Brain microvascular endothelial cell (primary cell): Measurements from ENCODE around the gene RUNX3.

Experiments
- DNase-seq: peaks from one replicate; pipeline ENCODE4 v3.0.0-alpha.2; 2020
- H3K27ac ChIP-seq: fragments of 250-450 bp; sonication (Bioruptor Pico); 2 replicates; pipeline ENCODE4 v1.5.1; 2020; ENCODE audit warnings: mild to moderate bottlenecking, moderate library complexity
- H3K27me3 ChIP-seq: fragments of 250-450 bp; sonication (Bioruptor Pico); replicated peaks from 2 replicates; pipeline ENCODE4 v1.5.1; 2020; ENCODE audit warnings: mild to moderate bottlenecking
- H3K36me3 ChIP-seq: fragments of 250-450 bp; sonication (Bioruptor Pico); replicated peaks from 2 replicates; pipeline ENCODE4 v1.5.1; 2020; ENCODE audit warnings: mild to moderate bottlenecking
- H3K4me3 ChIP-seq: 2 replicates; pipeline ENCODE4 v1.5.1; 2011; ENCODE audit warnings: low read depth, mild to moderate bottlenecking, control low read depth, low read length, moderate library complexity
- CTCF ChIP-seq: IDR thresholded peaks from 2 replicates; pipeline ENCODE4 v1.5.1; 2011; ENCODE audit warnings: low read depth, mild to moderate bottlenecking, moderate library complexity, low read length, control low read depth, inconsistent platforms; ENCODE audit errors: missing control alignments
- in situ Hi-C: cut with HindIII; loops from 2 replicates; pipeline ENCODE4 v1.10.0; 2017; ENCODE audit warnings: low sequenced_read_pairs, low pct_ligation_motif_present

Gene RUNX3

GRCh38 chr1:24963943-24964693 lies 34.0 kb upstream of the RUNX3 start:
- in situ Hi-C loops = no loop called here
- TF ChIP-seq CTCF = no peak
- peak overlapping the region; percentile 64 for H3K27ac ChIP-seq
- no peaks in the 10 kb centered on the region for H3K36me3 ChIP-seq
- H3K27me3 ChIP-seq = no peaks in the 10 kb centered on the region
- no peak for DNase-seq
- H3K4me3 ChIP-seq = peak overlapping the region; percentile 17

DNA sequence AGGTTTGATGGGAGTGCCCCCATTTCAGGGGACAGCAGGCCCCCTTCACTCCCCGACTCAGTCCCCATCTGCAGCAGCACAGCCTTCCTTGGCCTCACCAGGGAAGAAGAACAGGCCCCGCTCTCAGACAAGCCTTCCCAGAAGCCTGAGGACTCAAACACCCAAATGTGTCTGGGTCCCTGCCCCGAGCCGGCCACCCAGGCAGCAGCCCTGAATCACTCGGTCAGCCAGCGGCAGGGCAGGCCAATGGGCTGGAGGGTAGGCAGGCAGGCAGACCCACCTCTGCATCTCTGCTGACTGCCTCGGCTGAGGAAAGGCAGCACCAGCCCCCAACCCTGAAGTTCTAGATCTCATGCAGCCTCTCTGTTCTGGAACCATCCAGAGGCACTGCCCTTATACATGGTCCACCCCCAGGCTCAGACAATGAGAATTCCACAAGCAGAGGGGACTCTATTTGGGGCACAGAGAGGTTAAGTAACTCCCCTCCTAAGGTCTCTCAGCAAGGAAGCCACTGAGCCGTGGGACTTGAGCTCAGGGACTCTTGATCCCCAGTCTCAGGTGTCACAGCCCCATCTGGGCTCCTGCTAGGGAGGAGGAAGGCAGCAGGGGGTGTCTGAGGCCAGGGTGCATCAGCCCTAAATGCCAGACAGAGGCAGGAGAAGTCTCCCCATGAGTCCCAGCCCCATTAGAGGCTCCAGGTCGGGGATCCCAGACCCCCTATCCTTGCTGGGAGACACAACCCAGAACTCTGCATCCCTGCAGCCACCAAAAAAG lies 33.2 kb upstream of the RUNX3 start:
- TF ChIP-seq CTCF = no peak
- Histone ChIP-seq H3K36me3 (no peaks in the 10 kb centered on the region), H3K4me3 (no peak overlapping the region), H3K27me3 (no peaks in the 10 kb centered on the region), H3K27ac (no peak overlapping the region)
- in situ Hi-C loops = no loop called here
- no peak for DNase-seq

- H3K36me3 ChIP-seq = no peaks in the 10 kb centered on the region
- no peak overlapping the region for H3K4me3 ChIP-seq
- H3K27ac ChIP-seq = no peak overlapping the region
- H3K27me3 ChIP-seq = no peaks in the 10 kb centered on the region
- no peak for TF ChIP-seq CTCF
- no peak for DNase-seq
- in situ Hi-C loops = no loop called here
Measured at GRCh38 chr1:24961961-24962861, 32.1 kb upstream of the RUNX3 start.

- Histone ChIP-seq H3K4me3 (no peak overlapping the region), H3K27ac (no peak overlapping the region), H3K27me3 (no peaks in the 10 kb centered on the region), H3K36me3 (no peaks in the 10 kb centered on the region)
- no peak for TF ChIP-seq CTCF
- DNase-seq = no peak
- in situ Hi-C loops = no loop called here
Measured at GRCh38 chr1:24961334-24961733, 31.3 kb upstream of the RUNX3 start.

GRCh38 chr1:24960071-24960801 lies 30.2 kb upstream of the RUNX3 start:
- H3K36me3 ChIP-seq = no peaks in the 10 kb centered on the region
- DNase-seq = no peak
- in situ Hi-C loops = no loop called here
- no peak for TF ChIP-seq CTCF
- no peak overlapping the region for H3K27ac ChIP-seq
- H3K4me3 ChIP-seq = no peak overlapping the region
- no peaks in the 10 kb centered on the region for H3K27me3 ChIP-seq
